Nephron progenitor cell (in vitro differentiated cells): ENCODE measurements around the gene LAMA2.

Experiments
- DNase-seq: peaks from one replicate; pipeline ENCODE4 v3.0.0; 2021
- H3K27ac Mint-ChIP-seq: 2 replicates; pipeline ENCODE4 v1.8.0; 2021; ENCODE audit warnings: mild to moderate bottlenecking, moderate library complexity, mixed read lengths
- H3K27me3 Mint-ChIP-seq: 2 replicates; pipeline ENCODE4 v1.8.0; 2021; ENCODE audit warnings: mild to moderate bottlenecking, low read depth, mixed read lengths; ENCODE audit not compliant: poor library complexity
- H3K36me3 Mint-ChIP-seq: 2 replicates; pipeline ENCODE4 v1.8.0; 2021; ENCODE audit warnings: low read depth, mixed read lengths
- H3K4me1 Mint-ChIP-seq: 2 replicates; pipeline ENCODE4 v1.8.0; 2021; ENCODE audit warnings: mixed read lengths
- H3K4me3 Mint-ChIP-seq: 2 replicates; pipeline ENCODE4 v1.8.0; 2021; ENCODE audit warnings: mild to moderate bottlenecking, moderate library complexity, mixed read lengths
- H3K9me3 Mint-ChIP-seq: 2 replicates; pipeline ENCODE4 v1.8.0; 2021; ENCODE audit warnings: mild to moderate bottlenecking, moderate library complexity, mixed read lengths
- CTCF ChIP-seq: fragments of 200-600 bp; sonication (generic); IDR thresholded peaks from 2 replicates; pipeline ENCODE4 v1.5.0; 2021; ENCODE audit warnings: antibody characterized with exemption

Gene LAMA2

GRCh38 chr6:129032602-129033001, 149.7 kb downstream of the LAMA2 start:
- Mint-ChIP-seq H3K4me3 (no peak overlapping the region), H3K27ac (no peak overlapping the region), H3K9me3 (no peaks in the 10 kb centered on the region), H3K27me3 (no peaks in the 10 kb centered on the region), H3K4me1 (no peaks in the 10 kb centered on the region), H3K36me3 (no peaks in the 10 kb centered on the region)
- TF ChIP-seq CTCF, result no peak
- DNase-seq, result no peak

GRCh38 chr6:129033180-129033579, 150.2 kb downstream of the LAMA2 start:
- H3K4me3 Mint-ChIP-seq, result no peak overlapping the region
- H3K4me1 Mint-ChIP-seq, result no peaks in the 10 kb centered on the region
- no peaks in the 10 kb centered on the region for H3K36me3 Mint-ChIP-seq
- no peaks in the 10 kb centered on the region for H3K27me3 Mint-ChIP-seq
- DNase-seq, result no peak
- no peaks in the 10 kb centered on the region for H3K9me3 Mint-ChIP-seq
- no peak overlapping the region for H3K27ac Mint-ChIP-seq
- no peak for TF ChIP-seq CTCF

- Mint-ChIP-seq H3K36me3 (no peaks in the 10 kb centered on the region), H3K27ac (no peak overlapping the region), H3K4me3 (no peak overlapping the region), H3K4me1 (no peaks in the 10 kb centered on the region), H3K27me3 (no peaks in the 10 kb centered on the region), H3K9me3 (no peaks in the 10 kb centered on the region)
- no peak for DNase-seq
- no peak for TF ChIP-seq CTCF
Observed at GRCh38 chr6:129033581-129033980, 150.6 kb downstream of the LAMA2 start.

- Mint-ChIP-seq H3K9me3 (peaks cover 5% of the 10 kb centered on the region), H3K27me3 (no peaks in the 10 kb centered on the region), H3K4me1 (no peaks in the 10 kb centered on the region), H3K27ac (no peak overlapping the region), H3K36me3 (no peaks in the 10 kb centered on the region), H3K4me3 (no peak overlapping the region)
- no peak for TF ChIP-seq CTCF
- DNase-seq, result no peak
Observed at GRCh38 chr6:129041563-129041962, 158.6 kb downstream of the LAMA2 start.

- Mint-ChIP-seq H3K36me3 (no peaks in the 10 kb centered on the region), H3K27me3 (peaks cover 5% of the 10 kb centered on the region), H3K9me3 (peaks cover 5% of the 10 kb centered on the region), H3K4me1 (no peaks in the 10 kb centered on the region), H3K27ac (no peak overlapping the region), H3K4me3 (no peak overlapping the region)
- no peak for TF ChIP-seq CTCF
- no peak for DNase-seq
Observed at GRCh38 chr6:129046526-129046925, 163.6 kb downstream of the LAMA2 start.

- Mint-ChIP-seq H3K4me3 (no peak overlapping the region), H3K4me1 (no peaks in the 10 kb centered on the region), H3K27ac (no peak overlapping the region), H3K9me3 (peaks cover 5% of the 10 kb centered on the region), H3K27me3 (peaks cover 5% of the 10 kb centered on the region), H3K36me3 (no peaks in the 10 kb centered on the region)
- DNase-seq, result no peak
- TF ChIP-seq CTCF, result no peak
Observed at GRCh38 chr6:129047834-129048233, 164.9 kb downstream of the LAMA2 start.
